A172 (cell line): ENCODE results near the gene CYTH1. TPM values are rescaled to one million over a fixed set of nuclear protein-coding genes. Genes with fewer than 3 reads are reported as not detected.
A peak's percentile ranks its signal among the peaks of the same experiment; 100 is the strongest.
"Not testable (repeated sequence)": the region's sequence is repeated elsewhere in the genome, so short reads cannot be mapped to it uniquely, and the experiment has no call there.

Source experiments
- DNase-seq: peaks from one replicate; pipeline ENCODE4 v3.0.0-alpha.2; 2015; ENCODE audit warnings: low spot score
- total RNA-seq: library from RNA; depleted of rRNA; stranded (reverse); fragments of >200 nt; shearing (Covaris generic); gene quantifications from 2 replicates; pipeline ENCODE4 v1.2.3, GENCODE V29; 2014

The CYTH1 gene
- total RNA-seq, 1 experiment from 2014 or later, result 25.5 TPM

DNA sequence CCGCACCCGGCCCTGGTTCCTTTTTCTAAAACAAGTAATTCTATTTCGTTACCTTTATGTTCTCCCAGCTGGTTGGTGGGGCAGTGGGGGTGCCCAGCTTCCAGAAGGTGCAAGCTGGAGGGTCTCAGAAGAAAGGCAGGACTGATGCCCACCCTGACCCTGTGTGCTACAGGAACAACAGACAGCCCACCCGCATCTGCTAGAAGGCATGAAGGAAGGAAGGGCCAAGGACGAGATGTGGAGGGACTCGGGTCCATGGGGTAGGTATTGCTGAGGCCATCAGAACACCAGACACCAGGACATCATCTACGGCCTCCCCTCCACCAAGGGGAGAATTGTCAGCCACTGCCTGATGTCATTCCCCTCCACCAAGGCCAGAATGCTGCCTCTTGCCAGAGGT, 6.4 kb upstream of the CYTH1 start:
- no peak for DNase-seq

DNA sequence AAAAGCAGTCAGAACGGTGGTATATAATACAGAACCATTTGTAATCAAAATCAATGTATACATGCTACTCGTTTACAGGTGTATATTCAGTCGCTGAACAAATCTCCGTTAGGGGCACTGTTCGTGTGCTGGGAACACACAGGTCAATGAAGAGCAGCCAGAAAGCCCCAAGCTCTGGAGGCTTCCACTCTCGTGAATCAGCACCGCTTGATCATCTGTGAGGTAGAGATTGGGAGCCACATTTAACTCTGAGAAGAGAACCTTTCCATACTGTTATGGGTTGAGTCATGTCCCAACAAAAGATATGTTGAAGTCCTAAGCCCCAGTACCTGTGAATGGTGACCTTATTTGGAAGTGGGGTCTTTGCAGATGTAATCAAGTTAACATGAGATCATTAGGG, 5.4 kb upstream of the CYTH1 start:
- DNase-seq, result no peak

DNA sequence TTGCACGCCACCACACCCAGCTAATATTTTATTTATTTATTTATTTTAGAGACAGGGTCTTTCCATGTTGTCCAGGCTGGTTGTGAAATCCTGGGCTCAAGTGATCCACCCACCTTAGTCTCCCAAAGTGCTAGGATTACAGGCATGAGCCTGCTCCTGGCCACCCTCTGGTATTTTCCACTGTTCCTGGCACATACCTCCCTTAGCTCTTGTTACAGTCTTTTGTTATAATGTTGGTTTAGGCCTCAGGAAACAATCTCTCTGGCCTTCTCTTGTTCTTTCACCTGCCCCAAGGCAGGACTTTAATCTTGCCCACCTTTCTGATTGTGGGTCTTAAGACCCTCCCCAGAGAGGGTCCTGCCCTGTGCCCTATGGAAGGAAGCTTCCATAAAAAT, 3.6 kb upstream of the CYTH1 start:
- DNase-seq, result no peak

GRCh38 chr17:78785011-78785662, 3.1 kb upstream of the CYTH1 start:
- DNase-seq, result no peak

GRCh38 chr17:78784352-78784751, 2.3 kb upstream of the CYTH1 start:
- no peak for DNase-seq

- no peak for DNase-seq
Observed at GRCh38 chr17:78783711-78784324, 1.7 kb upstream of the CYTH1 start.

- peak; percentile 16 for DNase-seq
Observed at GRCh38 chr17:78781104-78781892, 775 bp downstream of the CYTH1 start.

DNA sequence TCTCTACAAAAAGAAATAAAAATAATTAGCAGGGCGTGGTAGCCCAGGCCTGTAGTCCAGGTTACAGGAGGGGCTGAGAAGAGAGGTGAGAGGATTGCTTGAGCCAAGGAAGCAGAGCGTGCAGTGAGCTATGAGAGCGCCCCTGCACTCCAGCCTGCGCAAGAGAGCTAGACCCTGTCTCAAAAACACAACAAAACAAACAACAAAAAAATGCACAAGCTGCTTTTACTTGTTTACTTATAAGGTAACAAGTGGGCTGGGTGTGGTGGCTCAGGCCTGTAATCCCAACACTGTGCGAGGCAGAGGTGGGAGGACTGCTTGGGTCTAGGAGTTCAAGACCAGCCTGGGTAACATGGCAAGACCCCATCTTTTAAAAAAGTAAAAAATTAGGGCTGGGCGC, 1.7 kb downstream of the CYTH1 start:
- no peak for DNase-seq

GRCh38 chr17:78779850-78780249, 2.2 kb downstream of the CYTH1 start:
- DNase-seq, result no peak

GRCh38 chr17:78779286-78779651, 2.8 kb downstream of the CYTH1 start:
- not testable (repeated sequence) for DNase-seq

DNA sequence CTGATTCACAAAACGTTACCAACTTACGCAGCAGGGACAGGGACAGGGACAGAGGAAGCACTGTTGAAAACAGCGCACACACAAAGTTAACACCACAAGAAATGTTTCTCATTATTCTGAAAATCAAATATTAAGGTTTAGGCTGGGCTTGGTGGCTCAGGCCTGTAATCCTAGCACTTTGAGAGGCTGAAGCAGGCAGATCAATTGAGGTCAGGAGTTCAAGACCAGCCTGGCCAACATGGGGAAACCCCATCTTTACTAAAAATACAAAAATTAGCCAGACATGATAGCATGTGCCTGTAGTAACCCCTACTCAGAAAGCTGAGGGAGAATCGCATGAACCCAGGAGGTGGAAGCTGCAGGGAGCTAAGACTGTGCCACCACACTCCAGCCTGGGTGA, 4.2 kb downstream of the CYTH1 start:
- DNase-seq, result no peak

DNA sequence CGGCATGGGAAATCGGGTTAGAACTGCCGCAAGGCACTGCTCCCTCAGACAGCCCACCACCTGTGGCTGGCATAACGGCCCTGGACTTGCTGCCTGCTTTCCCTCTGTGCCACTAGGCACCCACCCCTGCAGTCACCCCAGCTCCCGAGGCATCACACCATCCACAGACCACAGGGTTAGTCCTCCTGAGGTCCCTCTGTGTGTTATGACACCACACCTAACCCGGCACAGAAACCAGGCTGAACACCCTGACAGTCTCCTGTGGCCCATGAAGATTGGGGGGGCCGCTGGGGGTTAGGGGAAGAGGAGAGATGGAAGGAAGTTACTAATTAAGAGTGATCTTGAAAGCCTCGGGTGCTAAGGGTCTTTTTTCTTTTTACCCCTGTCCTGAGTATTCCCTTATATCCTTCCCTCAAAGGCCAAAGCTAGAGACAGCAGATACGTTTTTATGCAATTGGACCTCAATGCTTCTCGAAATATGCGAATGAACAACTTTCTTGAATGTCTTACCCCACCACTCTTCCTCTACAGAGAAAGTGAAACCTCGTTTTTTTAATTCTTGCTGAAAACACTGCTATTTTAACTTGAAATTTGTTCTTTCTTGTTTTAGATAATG, 7.0 kb downstream of the CYTH1 start:
- no peak for DNase-seq

GRCh38 chr17:78774453-78774852, 7.6 kb downstream of the CYTH1 start:
- DNase-seq, result no peak

GRCh38 chr17:78771758-78772382, 10.2 kb downstream of the CYTH1 start:
- no peak for DNase-seq

DNA sequence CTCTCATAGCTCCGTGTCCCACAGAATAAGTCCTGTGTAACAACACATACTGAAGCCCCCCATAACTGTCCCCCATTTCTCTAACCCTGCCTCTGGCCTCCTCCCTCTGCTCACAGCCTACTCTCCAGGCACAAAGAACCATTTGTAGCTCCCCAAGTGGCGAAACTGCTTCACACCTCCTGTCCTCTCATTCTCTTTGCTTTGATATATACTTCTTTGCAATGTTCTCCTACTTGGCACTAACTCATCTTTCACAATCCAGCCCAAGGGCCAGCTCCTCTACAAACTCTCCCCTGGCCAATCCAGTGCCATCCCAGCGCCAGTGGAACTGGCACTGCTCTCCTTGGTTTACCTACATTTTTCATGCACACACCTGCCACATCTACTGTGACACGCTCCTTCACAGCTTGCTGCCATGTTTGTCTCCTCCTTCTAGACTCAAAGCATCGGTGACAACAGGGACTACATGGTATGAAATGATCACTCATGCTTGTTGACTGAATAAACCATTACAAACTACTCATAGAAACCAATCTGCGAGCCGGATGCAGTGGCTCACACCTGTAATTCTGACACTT, 12.8 kb downstream of the CYTH1 start:
- no peak for DNase-seq

DNA sequence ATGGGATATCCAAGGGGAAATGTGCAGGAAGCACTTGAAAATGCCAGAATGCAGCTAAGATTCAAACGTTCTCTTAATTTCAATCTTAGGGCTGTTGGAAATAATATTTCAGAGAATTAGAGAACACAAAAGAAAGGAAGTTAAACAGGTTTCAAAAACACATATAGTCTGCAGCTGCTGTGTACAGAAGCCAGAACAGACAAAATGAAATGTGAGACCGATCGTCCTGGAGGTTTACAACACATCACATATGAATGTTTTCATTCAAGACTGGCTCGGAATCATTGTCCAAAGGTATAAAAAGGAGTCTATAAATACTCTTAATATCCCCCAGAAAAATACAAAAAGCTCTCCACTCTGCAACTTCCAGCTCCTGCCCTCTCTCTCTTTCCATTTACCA, 14.3 kb downstream of the CYTH1 start:
- no peak for DNase-seq

- DNase-seq, result no peak
Observed at GRCh38 chr17:78766743-78767294, 15.3 kb downstream of the CYTH1 start.

- DNase-seq, result no peak
Observed at GRCh38 chr17:78766225-78766624, 15.8 kb downstream of the CYTH1 start.

DNA sequence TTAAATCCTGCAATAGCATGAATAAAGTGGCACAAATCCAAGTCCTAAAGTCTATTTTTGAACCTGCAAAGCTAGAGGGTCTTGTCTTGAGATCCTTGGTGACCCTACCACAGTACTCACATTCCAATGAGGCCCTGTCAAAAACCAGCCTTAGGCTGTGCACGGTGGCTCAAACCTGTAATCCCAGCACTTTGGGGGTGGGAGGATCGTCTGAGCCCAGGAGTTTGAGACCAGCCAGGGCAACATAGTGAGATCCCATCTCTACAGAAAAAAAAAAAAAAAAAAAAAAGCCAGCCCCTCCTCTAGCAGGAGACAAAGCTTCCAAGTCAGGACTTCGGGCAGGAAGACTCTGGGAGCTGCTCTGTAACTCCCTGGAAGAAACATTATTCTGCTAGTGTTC, 16.3 kb downstream of the CYTH1 start:
- no peak for DNase-seq

- no peak for DNase-seq
Observed at GRCh38 chr17:78764871-78765270, 17.2 kb downstream of the CYTH1 start.

GRCh38 chr17:78763561-78763960, 18.5 kb downstream of the CYTH1 start:
- no peak for DNase-seq
